NCI-H2196 treated with DMSO at 0.1 percent for 48 hours (cell line): ENCODE measurements around the gene NUP210.

ENCODE experiments used
- DNase-seq: peaks from one replicate; lab custom pipeline; 2025; ENCODE audit not compliant: unreplicated experiment; lab: John Stamatoyannopoulos, UW

The NUP210 gene

GRCh38 chr3:13294442-13295351 is 125.4 kb downstream of the NUP210 start:
- DNase-seq = no peak

DNA sequence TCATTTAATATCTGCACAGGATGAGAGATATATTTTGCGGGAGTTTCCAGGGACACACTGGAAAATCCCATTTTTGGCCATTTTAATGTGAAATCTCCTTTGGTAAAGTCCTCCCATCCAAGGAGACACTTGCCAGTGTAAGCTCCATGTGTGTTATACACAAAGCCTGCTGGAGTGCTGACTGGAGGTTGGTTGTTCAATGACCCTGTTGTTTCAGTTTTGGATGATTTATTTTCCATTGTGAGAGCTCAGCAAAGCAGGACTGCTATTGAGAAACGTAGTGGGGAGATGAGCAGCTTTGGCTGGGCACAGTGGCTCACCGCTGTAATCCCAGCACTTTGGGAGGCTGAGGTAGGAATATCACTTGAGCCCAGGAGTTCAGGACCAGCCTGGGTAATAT is 127.7 kb downstream of the NUP210 start:
- DNase-seq = no peak

- no peak for DNase-seq
Observed at GRCh38 chr3:13290941-13291340, 129.2 kb downstream of the NUP210 start.

DNA sequence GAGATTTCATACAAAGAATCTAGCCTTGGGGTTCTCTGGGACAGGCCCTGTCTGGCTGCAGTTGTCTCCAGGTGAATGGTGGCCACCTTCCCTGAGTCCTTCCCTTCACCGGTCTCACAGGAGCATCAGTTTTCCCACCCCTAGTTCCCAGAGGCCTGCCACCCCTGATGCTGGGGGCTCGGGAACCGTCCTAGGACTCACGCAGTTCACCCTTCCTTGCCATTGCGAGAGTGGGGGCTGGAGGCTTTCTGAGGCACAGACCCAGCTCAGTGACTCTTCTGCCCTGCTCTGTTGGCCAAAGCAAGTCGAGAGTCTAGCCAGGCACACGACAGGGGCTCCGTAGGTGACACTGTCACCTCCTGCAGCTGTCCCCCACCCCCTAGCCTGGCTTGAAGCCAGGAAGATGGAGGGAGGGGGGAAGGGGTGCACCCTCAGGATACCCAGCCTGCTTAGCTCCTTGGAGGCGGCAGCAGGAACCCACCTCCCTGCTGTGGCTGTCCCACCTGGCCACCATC is 130.3 kb downstream of the NUP210 start:
- DNase-seq = no peak

DNA sequence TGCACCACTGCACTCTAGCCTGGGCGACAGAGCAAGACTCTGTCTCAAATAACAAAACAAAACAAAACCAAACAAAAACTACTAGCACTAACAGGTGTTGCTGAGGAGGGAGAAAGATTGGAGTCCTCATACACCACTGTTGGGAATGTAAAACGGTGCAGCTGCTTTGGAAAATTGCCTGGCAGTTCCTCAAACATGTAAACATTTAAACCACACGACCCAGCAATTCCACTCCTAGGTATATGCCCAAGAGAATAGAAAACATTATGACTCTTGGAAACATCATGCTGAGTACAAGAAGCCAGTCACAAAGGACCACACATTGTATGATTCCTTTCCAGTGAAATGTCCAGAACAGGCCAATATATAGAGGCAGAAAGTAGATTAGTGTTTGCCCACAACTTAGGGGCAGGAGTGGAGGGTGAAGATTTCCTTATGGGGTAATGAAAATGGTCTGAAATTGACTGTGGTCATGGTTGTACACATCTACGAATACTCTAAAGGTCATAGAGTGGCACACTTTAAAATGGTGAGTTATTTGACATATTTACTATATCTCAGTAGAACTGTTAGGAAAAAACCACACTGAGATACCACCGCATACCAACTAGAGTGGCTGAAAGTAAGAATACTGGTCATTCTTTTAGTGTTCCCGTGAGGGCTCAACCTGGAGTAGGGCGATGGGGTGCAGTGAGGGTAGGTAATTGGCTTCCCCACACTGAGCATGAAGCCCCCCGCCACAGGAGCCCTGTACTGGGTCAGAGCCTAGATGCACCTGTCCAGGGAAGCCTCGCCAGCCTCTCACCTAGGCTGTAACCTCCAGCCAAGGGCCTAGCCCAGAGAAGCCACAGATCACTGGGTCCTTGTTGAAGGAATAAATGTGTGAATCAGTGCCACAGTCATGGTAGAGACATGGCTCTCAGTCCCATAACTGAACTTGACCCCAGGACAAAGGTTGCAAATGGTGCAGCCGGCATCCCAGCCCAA is 131.1 kb downstream of the NUP210 start:
- DNase-seq = no peak

GRCh38 chr3:13287833-13288232 is 132.3 kb downstream of the NUP210 start:
- DNase-seq = no peak

- DNase-seq = no peak
Observed at GRCh38 chr3:13286873-13287272, 133.2 kb downstream of the NUP210 start.

GRCh38 chr3:13285007-13285567 is 135.0 kb downstream of the NUP210 start:
- DNase-seq = no peak

- no peak for DNase-seq
Observed at GRCh38 chr3:13283877-13284264, 136.3 kb downstream of the NUP210 start.

GRCh38 chr3:13282986-13283876 is 136.9 kb downstream of the NUP210 start:
- no peak for DNase-seq

DNA sequence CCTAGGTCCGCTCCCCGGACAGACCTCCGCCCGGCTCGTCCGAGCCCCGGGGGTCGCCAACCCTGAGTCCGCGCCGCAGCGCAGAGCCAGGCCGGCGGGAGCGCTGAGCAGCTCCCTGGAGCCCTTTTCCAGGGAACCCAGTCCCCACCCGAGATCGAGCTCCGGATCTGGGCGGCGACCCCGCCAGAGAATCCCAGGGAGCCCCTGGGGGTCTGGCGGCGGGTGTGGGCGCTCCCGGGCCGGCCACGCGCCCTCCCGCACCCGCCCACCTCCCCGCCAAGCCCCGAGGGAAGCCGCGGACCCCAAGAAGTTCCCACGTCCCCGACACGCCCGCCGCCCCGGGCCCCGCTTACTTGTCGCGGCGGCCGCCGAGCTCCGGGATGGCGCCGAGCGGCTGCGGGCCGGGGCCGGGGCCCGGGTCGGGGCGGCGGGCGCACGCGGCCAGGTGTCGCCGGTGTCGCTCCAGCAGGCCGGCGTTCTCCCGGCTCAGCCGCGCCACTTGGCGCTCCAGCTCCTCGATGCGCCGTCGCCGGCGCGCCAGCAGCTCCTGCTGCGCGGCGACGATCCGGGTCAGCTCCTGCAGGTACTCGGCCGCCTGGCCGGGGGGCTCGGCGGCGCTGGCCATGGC is 137.7 kb downstream of the NUP210 start:
- DNase-seq = no peak

DNA sequence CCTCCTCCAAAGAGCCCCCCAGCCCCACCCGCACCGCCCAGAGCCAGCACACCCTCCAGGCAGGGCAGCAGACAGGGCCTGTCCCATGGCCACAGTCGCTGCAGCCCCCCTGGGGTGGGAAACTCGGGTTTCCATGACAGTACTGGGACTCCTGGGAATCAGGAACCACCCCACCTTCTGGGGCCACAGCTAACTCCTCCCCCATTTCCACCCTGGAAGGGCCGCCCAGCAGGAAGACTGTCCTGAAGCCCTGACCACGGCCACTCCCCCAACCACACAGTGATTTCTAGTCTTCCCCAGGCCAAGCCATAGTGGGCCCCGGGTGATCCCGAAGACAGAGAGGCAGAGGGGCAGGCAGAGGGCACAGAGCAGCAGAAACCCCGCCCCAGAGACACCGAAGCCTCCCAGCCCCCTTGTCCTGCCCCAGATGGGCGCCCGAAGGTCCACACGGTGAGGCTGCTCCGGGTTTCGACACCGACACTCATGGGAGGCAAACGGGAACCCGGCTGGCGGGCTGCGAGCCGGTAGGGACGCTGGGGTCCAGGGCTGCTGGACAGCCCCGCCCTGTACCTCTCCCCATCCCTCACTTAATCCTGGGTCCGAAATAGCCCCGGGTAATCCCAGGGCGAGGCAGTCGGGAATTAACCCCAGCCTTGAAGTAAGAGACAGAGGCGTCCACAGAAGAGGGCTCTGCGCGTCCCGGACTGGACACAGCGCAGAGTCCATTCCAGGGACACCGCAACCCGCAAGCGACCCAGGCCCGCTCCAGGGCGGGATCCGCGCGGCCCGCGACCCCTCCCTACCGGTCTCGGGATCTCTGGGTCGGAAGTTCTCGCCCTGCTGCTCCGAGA is 138.4 kb downstream of the NUP210 start:
- DNase-seq = no peak

DNA sequence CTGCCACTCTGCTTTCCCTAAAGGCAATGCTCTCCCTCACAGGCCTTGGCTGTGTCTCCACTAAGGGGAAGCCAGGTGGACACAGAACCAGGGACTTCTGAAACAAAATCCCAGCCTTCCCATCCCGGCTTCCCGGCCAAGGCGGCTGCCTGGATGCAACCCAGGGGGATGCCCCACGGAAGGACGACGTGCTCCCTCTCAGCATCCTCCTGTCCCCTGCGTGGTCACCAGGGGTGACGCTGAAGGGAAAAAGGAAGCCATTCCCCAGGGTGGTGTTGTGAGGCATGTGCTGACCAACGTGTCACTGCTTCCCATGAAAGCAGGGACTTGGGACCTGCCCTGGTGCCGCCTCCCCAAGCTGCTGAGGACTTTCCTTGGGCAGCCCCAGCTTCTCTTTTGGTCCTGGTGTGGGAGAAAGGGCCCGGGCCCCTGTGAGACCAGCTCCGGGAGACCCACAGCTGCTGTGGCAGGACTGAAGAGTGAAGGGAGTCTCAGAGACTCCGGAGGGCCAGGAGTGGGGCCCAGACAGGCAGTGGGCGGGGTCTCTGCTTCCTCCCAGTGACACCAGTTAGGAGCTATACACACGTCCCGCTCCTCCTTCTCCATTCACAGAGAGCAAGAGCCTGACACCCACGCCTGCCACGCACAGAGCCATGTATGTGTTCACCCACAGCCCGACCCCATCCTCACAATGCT is 139.2 kb downstream of the NUP210 start:
- DNase-seq = no peak

GRCh38 chr3:13280122-13280790 is 139.9 kb downstream of the NUP210 start:
- DNase-seq = no peak

- no peak for DNase-seq
Observed at GRCh38 chr3:13279532-13279910, 140.6 kb downstream of the NUP210 start.

DNA sequence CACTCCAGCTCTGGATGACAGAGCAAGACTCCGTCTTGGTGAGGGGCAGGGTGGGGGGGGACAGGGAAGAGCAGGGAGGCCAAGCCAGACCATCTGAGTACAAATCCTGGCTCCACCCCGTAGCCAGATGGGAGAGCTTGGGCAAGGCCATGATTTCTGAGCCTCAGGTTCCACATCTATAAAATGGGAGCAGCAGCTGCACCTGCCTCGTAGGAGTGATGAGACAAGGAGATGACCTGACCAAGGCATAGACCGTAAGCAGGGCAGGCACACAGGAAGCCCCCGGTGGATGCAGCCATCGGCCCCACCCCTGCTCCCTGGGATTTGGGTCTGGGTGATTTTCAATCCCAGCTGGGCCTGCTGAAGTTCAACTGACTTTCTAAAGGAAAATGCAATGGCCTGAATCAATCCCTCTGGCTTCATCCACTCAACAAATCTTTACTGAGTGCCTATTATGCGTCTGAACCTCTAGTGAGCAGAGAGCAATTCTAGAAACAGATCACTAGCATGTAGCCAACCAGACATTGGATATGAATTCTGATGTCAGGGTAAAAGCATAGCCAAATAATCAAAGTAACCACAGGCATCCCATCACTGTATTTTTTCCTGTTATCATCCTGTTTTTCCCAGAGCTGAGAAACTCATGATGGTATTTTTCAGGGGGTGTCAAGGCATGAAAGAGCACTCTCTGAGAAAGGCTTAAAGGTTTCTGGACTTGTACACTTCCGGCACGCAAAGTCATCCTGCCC is 141.2 kb downstream of the NUP210 start:
- no peak for DNase-seq
